Naive thymus-derived CD8-positive, alpha-beta T cell (primary cell): ENCODE data around the gene SYNCRIP. TPM values are rescaled to one million over a fixed set of nuclear protein-coding genes. Genes with fewer than 3 reads are reported as not detected.
"Not testable (repeated sequence)": the region's sequence is repeated elsewhere in the genome, so short reads cannot be mapped to it uniquely, and the experiment has no call there.

Experiments
- ATAC-seq, 2 donors: fragments of 150-1000 bp; cut with Tn5 transposase in 1 of 2; sonication (Bioruptor Pico), chemical (Tn5 transposase) in 1 of 2; 1 replicate in 1 of 2; 2 replicates in 1 of 2; pipeline ENCODE4 v1.10.0; 2021; ENCODE audit warnings: mild to moderate bottlenecking in 2 of 2, moderate library complexity in 2 of 2
- POLR2A ChIA-PET: fragments of 350-600 bp; sonication (Branson Sonifier 250); formaldehyde crosslinking; loops from one replicate; lab custom pipeline; 2021; ENCODE audit warnings: antibody characterized with exemption; lab: Charles Lee
- DNase-seq, 10 donors: peaks; one replicate each; pipeline versions ENCODE4 v3.0.0 to v3.0.0-alpha.2; 2020 to 2022
- H3K27ac Mint-ChIP-seq, 10 donors: one replicate each; pipeline ENCODE4 v1.8.0; 2020 to 2022; ENCODE audit warnings: mild to moderate bottlenecking in 10 of 10, mixed read lengths in 10 of 10, moderate library complexity in 4 of 10, inconsistent platforms in 1 of 10
- H3K27me3 Mint-ChIP-seq, 5 donors: one replicate each; pipeline ENCODE4 v1.8.0; 2021 to 2022; ENCODE audit warnings: mixed read lengths in 5 of 5
- H3K36me3 Mint-ChIP-seq, 3 donors: one replicate each; pipeline ENCODE4 v1.8.0; 2020 to 2022; ENCODE audit warnings: mixed read lengths in 3 of 3, mild to moderate bottlenecking in 2 of 3, inconsistent platforms in 1 of 3
- H3K4me1 Mint-ChIP-seq, 4 donors: one replicate each; pipeline ENCODE4 v1.8.0; 2021 to 2022; ENCODE audit warnings: mixed read lengths in 4 of 4
- H3K4me3 Mint-ChIP-seq, 10 donors: one replicate each; pipeline ENCODE4 v1.8.0; 2020 to 2022; ENCODE audit warnings: mild to moderate bottlenecking in 10 of 10, mixed read lengths in 10 of 10, moderate library complexity in 6 of 10, inconsistent platforms in 1 of 10
- H3K9me3 Mint-ChIP-seq, 9 donors: one replicate each; pipeline ENCODE4 v1.8.0; 2020 to 2022; ENCODE audit warnings: mixed read lengths in 9 of 9, mild to moderate bottlenecking in 3 of 9, inconsistent platforms in 1 of 9, moderate library complexity in 1 of 9
- polyA plus RNA-seq, 3 donors: library from polyadenylated mRNA; unstranded; fragments of 300-500 nt; fragmentation: Illumina TruSeq; gene quantifications; one replicate each; pipeline ENCODE4 v1.2.3, GENCODE V29; 2021
- total RNA-seq, 8 experiments: library from RNA in 2 of 8; stranded (reverse) in 2 of 8; gene quantifications; one replicate each; pipeline ENCODE4 v1.2.3 and lab custom pipeline; 2021 to 2026

SYNCRIP gene
- total RNA-seq (100 to 1,000 TPM in 1 of 2 experiments, 10 to 100 TPM in 1; 95.1 to 103 TPM), polyA plus RNA-seq (10 to 100 TPM; 68.6 to 80.9 (median 70.7) TPM), total RNA-seq (lab: John Stamatoyannopoulos, UW) (36.9 to 214 (median 90.9) reads per million in 6 experiments)

DNA sequence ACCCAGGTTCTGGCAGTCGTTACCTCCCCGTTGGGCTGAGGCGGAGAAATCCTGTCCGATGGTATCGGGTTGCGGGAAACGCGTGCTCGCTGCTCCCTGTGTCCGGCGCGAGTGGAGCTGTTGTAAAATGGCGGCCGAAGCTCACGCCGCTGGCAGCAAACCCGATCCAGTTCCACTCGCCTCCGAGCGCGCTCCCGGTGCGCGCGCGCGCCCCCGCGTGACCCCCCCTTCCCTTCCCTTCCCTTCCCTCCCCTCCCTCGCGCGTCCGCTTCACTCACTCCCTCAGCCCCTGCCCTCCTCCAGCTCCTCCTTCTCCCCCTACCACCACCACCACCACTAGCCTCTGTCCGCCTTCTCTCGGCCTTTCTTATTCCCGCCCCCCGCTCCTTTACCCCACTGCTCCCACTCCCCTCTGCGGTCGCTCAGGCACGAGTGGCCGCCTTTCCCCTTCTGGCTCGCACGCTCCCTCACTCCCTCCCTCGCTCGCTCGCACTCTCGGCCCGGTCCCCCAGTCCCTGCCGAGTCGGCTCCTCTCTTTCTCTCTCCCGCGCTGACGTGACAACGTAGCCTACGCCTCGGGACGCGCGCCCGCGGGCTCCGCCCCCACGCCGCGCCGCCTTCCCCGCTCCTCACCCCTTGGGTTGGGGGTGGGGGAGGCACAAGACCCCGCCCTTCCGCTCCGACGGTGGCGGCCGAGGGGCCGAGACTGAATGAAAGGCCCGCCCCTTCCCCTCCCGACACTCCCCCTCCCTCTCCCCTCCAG lies at the start of gene SYNCRIP:
Gene SYNCRIP, minus strand, starts transcription at position 113 of the 763 bp plus-strand sequence. CDS start 1,447 bp downstream, outside the sequence.
- DNase-seq (peak; percentile 97 to 99 (median 98)), ATAC-seq (peak; percentile 72 to 83)
- Mint-ChIP-seq H3K4me1 (peaks cover 28 to 49% (median 45%) of the 10 kb centered on the region in 4 donors), H3K27ac (peak within 1 kb of the TSS; percentile 93 to 100 (median 99)), H3K36me3 (peaks cover 4 to 38% (median 12%) of the 10 kb centered on the region in 3 donors), H3K9me3 (no peaks in the 10 kb centered on the region), H3K4me3 (peak within 1 kb of the TSS; percentile 91 to 100 (median 96)), H3K27me3 (no peaks in the 10 kb centered on the region)
- POLR2A ChIA-PET: interaction anchor here (0.7 to 9.4 kb wide), 18 partner anchors 9 to 1415 kb away, joined by 3 to 570 read pairs (median 6); partner anchors contain the start of genes CEP162, NT5E and SNX14

DNA sequence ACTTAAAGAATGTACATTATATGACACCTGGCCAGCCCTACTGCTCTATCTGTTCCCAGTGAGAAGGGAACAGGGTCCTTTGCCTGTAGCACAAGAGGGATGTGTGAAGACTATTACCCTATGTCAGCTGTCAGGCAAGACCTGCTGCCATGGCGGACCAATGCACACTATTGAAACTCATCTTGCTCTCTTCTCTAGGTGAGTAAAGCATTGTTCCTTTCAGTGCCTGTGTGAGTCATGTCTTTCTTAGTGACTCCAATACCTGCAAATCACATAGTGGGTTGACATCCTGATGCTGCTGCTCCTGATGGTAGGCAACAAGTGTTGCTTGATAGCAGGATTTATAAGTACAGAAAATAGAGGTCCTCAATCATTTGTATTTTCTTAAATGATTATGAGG lies 48.8 kb upstream of the SYNCRIP start:
- POLR2A ChIA-PET: no interaction called here
- H3K4me3 Mint-ChIP-seq: no peak overlapping the region
- ATAC-seq (no peak), DNase-seq (no peak)
- H3K9me3 Mint-ChIP-seq: peaks cover 0 to 11% (median 0%) of the 10 kb centered on the region in 9 donors
- no peak overlapping the region for H3K27ac Mint-ChIP-seq
- H3K27me3 Mint-ChIP-seq: peaks cover 0 to 2% (median 0%) of the 10 kb centered on the region in 5 donors
- H3K36me3 Mint-ChIP-seq: no peaks in the 10 kb centered on the region
- no peaks in the 10 kb centered on the region for H3K4me1 Mint-ChIP-seq

DNA sequence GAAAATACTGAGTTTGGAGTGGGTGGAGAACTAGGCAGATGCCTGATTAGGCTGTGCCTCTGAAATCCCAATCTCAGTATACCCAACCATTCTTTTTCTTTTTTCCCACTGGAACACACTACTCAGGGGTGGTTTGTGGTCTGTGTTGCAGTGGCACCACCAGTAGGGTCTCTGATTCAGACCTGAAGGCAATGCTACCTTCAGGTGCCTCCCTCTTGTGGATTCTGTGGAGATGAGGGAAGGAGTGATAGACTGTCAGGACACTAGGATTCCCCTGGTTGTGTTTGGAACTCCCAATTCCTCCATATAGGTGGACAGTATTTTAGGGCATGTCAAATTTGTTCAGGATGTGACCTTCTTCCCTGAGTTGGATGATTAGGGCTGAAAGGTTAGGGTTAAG lies 47.4 kb upstream of the SYNCRIP start:
- POLR2A ChIA-PET: no interaction called here
- no peaks in the 10 kb centered on the region for H3K36me3 Mint-ChIP-seq
- no peak for ATAC-seq
- no peak overlapping the region for H3K4me3 Mint-ChIP-seq
- no peaks in the 10 kb centered on the region for H3K4me1 Mint-ChIP-seq
- DNase-seq: no peak
- H3K9me3 Mint-ChIP-seq: no peaks in the 10 kb centered on the region
- H3K27ac Mint-ChIP-seq: no peak overlapping the region
- H3K27me3 Mint-ChIP-seq: peaks cover 0 to 2% (median 0%) of the 10 kb centered on the region in 5 donors

DNA sequence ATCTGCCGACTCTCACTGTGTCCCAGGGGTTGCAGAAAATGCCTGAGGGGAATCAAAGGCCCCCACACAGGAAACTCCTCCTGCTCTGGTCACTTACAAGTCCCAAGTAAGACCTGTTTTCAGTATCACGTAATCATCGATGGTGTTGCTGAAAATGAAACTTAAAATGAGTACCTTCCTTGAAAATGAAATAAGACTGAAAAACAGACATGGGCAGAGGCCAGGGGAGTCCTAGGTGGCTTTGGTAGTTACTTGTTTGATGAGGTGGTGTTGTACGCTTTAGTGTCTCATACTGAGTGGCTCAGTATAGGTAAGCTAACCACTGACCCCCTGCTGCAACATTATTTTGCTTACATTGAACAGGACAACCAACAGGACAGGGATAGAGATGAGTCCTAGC lies 43.0 kb upstream of the SYNCRIP start:
- Mint-ChIP-seq H3K27me3 (peaks cover 0 to 2% (median 0%) of the 10 kb centered on the region in 5 donors), H3K36me3 (no peaks in the 10 kb centered on the region), H3K27ac (no peak overlapping the region), H3K9me3 (peaks cover 0 to 3% (median 0%) of the 10 kb centered on the region in 9 donors), H3K4me3 (no peak overlapping the region), H3K4me1 (no peaks in the 10 kb centered on the region)
- POLR2A ChIA-PET: no interaction called here
- ATAC-seq (no peak), DNase-seq (no peak)

DNA sequence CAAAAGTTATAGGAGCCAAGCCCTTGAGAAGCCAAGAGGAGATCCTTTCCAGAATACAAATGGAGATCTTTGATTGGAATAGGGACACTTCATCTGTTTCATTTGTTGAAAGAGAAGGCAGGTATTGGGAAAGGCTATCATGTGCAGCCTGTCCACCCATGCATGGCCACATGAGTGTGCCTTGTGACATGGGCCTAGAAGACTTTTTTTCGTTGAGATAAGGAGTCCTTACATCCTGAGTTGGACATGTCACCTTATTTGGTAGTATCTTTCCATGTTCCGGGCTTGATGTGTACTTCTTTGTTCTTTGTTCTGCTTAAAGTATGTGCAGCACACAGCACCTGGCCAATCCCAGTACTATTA lies 42.1 kb upstream of the SYNCRIP start:
- Mint-ChIP-seq H3K36me3 (no peaks in the 10 kb centered on the region), H3K4me3 (no peak overlapping the region)

DNA sequence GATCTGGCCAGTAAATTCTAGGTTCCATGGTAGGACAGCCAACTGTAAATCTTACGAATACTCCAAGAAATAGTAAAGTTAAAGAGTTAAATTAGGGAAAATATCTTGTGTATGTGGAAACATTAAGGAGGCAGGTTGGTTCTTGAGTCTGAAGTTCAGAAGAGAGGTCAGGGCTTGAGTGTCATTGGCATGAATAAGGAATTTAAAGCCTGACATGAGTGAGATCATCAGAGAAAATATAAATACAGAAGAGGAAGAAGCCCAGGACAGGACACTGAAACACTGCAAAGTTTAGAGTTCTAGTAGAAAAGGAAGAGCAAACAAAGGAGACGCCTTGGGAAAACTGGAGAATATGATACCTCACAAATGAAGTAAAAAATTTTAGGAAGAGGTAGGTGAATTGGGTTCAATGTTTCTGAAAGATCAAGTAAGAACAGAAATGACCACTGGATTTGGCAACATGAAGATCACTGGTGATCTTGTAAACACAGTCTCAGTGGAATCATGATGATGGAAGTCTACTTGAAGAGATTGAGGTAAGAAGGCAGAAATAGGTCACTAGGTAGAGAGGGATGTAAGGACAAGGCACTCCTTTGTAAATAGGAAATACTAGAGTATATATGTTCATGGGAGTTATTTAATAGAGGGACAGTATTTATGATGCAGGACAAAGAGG lies 41.6 kb upstream of the SYNCRIP start:
- peaks cover 0 to 2% (median 0%) of the 10 kb centered on the region in 5 donors for H3K27me3 Mint-ChIP-seq

More for the DNA sequence above, 42.1 kb upstream of the SYNCRIP start:
- POLR2A ChIA-PET: no interaction called here
- Mint-ChIP-seq H3K27me3 (peaks cover 0 to 2% (median 0%) of the 10 kb centered on the region in 5 donors), H3K27ac (no peak overlapping the region), H3K9me3 (peaks cover 0 to 3% (median 0%) of the 10 kb centered on the region in 9 donors), H3K4me1 (peaks cover 0 to 5% (median 1%) of the 10 kb centered on the region in 4 donors)
- no peak for ATAC-seq
- DNase-seq: no peak

DNA sequence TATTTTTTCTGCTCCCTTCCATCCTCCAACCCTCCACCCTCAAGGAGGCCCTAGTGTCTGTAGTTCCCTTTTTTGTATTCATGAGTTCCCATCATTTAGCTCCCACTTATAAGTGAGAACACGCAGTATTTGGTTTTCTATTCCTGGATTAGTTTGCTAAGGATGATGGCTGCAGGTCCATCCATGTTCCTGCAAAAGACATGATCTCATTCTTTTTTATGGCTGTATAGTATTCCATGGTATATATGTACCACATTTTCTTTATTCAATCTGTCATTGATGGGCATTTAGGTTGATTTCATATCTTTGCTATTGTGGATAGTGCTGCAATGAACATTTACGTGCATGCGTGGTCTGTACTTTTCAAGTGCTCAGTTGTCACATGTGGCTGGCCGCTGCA lies 39.2 kb upstream of the SYNCRIP start:
- Mint-ChIP-seq H3K4me1 (peaks cover 6 to 17% (median 11%) of the 10 kb centered on the region in 4 donors), H3K27ac (peak overlapping the region in 1 of 10 donors; percentile 53), H3K36me3 (peaks cover 6 to 11% (median 8%) of the 10 kb centered on the region in 3 donors)
- POLR2A ChIA-PET: interaction anchor here (1.1 kb wide), 1 partner anchor 39 kb away, joined by 7 read pairs; the partner anchor contains the start of gene SYNCRIP
- not testable (repeated sequence) for ATAC-seq, H3K9me3 Mint-ChIP-seq, H3K4me3 Mint-ChIP-seq, H3K27me3 Mint-ChIP-seq, DNase-seq

More for the DNA sequence above, 41.6 kb upstream of the SYNCRIP start:
- no peak for DNase-seq
- H3K4me3 Mint-ChIP-seq: no peak overlapping the region
- no peak for ATAC-seq
- no peaks in the 10 kb centered on the region for H3K36me3 Mint-ChIP-seq
- POLR2A ChIA-PET: interaction anchor here (1.3 kb wide), 1 partner anchor 42 kb away, joined by 3 read pairs; the partner anchor contains the start of gene SYNCRIP
- H3K9me3 Mint-ChIP-seq: peaks cover 0 to 3% (median 0%) of the 10 kb centered on the region in 9 donors
- H3K27ac Mint-ChIP-seq: no peak overlapping the region
- H3K4me1 Mint-ChIP-seq: peaks cover 0 to 10% (median 5%) of the 10 kb centered on the region in 4 donors

DNA sequence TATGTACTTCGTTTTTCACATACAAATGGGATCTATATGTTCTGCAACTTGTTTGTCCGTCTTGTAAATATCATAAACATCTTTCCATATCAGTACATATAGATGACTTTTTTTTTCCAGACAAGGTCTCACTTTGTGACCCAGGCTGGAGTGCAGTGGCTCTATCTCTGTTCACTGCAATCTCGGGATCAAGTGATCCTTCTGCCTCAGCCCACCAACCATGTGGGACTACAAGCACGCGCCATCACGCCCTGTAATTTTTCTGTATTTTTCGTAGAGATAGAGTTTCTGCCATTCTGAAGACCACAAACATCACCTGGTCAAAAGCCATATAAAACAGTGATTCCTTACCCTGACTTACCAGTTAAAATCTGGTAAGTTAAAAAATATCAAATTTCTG lies 37.7 kb upstream of the SYNCRIP start:
- Mint-ChIP-seq H3K4me3 (peak overlapping the region in 3 of 10 donors; percentile 5 to 99 (median 9)), H3K27ac (peak overlapping the region in 1 of 10 donors; percentile 98), H3K36me3 (peaks cover 8 to 26% (median 12%) of the 10 kb centered on the region in 3 donors), H3K4me1 (peaks cover 18 to 32% (median 26%) of the 10 kb centered on the region in 4 donors), H3K27me3 (peaks cover 0 to 2% (median 0%) of the 10 kb centered on the region in 5 donors), H3K9me3 (peaks cover 0 to 3% (median 0%) of the 10 kb centered on the region in 9 donors)
- ATAC-seq (no peak), DNase-seq (no peak)
- POLR2A ChIA-PET: interaction anchor here (0.6 kb wide), 2 partner anchors 11 to 181 kb away, joined by 3 to 5 read pairs; no protein-coding TSS in a partner anchor

DNA sequence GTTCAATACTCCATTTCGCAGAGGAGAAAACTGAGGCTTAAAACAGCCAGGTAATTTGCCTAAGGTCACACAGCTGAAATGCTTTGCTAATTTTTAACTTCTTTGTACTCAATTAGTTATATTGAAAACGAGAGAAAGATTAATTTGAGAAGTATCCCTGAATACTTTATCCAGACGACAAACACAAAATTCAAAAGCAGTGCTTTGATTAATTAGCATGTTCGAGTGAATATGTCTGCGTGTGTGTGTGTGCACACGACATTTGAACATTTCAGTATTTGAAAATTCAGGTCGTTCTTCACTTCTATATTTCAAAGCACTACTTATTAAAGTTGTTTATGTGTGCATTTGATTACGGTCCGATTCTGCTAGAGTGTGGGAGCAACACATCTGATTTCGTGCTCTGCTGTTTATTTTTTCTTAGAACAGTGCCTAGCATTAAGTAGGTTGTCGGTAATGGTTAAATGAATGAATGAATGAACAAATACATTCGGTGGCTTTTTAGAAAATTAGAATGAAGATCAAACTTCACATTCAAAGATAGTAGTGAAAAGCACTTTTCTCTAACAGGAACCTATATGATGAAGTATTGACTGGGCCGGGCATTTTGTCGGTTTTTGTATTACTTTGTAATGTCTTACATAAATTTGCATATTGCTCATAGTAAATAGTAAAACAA lies 36.9 kb upstream of the SYNCRIP start:
- H3K27ac Mint-ChIP-seq: peak overlapping the region in 9 of 10 donors; percentile 14 to 100 (median 99)
- no peak for DNase-seq
- ATAC-seq: no peak
- peaks cover 8 to 34% (median 19%) of the 10 kb centered on the region in 3 donors for H3K36me3 Mint-ChIP-seq
- POLR2A ChIA-PET: interaction anchor here (0.6 to 5.8 kb wide), 18 partner anchors 10 to 1473 kb away, joined by 3 to 570 read pairs (median 7); partner anchors contain the start of genes NT5E, SNX14 and SYNCRIP
- H3K9me3 Mint-ChIP-seq: peaks cover 0 to 3% (median 0%) of the 10 kb centered on the region in 9 donors
- peaks cover 0 to 2% (median 0%) of the 10 kb centered on the region in 5 donors for H3K27me3 Mint-ChIP-seq
- H3K4me3 Mint-ChIP-seq: peak overlapping the region; percentile 94 to 99 (median 98)
- peaks cover 20 to 40% (median 34%) of the 10 kb centered on the region in 4 donors for H3K4me1 Mint-ChIP-seq

DNA sequence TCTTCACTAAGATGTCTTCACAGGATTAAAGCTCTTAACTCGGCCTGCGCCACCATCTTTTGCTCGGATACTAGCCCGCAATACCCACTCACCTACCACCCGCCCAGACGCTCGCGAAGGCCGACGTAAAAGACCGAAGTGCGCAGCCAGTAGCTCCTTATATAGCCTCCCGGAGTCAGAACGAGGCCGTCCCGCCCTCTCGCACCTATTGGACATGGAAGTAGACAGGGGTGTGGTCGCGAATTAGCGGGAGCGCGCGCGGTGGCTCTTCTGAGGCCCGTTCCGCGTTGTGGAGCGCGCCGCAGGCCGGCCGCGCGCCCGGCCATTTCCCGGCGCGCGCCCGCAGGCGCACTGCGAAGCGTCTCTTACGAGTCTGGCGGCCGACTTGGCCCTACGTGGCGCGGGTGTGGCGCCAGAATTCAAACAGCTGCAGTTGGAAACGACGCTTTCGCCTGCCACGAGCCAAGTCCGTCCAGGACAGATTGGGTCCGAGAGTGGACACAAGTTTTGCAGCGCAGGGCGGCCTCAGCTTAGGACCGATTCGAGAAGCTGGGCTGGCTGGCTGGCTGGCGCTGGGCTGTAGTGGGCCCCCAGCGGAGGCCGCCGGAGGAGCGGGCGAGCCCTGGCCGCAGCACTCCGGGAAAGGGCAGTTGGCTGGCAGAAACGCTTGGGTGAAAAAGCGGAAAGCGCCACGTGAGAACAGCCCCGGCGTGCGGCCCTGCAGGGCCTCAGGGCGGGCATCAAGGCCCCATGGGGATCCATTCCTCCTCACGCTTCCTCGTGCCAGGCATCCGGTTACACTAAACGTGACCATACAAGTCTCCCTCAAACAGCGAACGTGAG lies 36.1 kb upstream of the SYNCRIP start:
- DNase-seq: peak; percentile 95 to 99 (median 98)
- peaks cover 0 to 3% (median 0%) of the 10 kb centered on the region in 9 donors for H3K9me3 Mint-ChIP-seq
- H3K4me3 Mint-ChIP-seq: peak overlapping the region; percentile 94 to 99 (median 98)
- peaks cover 8 to 41% (median 20%) of the 10 kb centered on the region in 3 donors for H3K36me3 Mint-ChIP-seq
- peak; percentile 81 to 88 for ATAC-seq
- peaks cover 0 to 2% (median 0%) of the 10 kb centered on the region in 5 donors for H3K27me3 Mint-ChIP-seq
- H3K4me1 Mint-ChIP-seq: peaks cover 26 to 48% (median 42%) of the 10 kb centered on the region in 4 donors
- POLR2A ChIA-PET: interaction anchor here (0.6 to 5.8 kb wide), 28 partner anchors 9 to 1474 kb away, joined by 3 to 570 read pairs (median 5); partner anchors contain the start of genes CEP162, NT5E, SNX14 and SYNCRIP
- peak overlapping the region; percentile 97 to 100 (median 99) for H3K27ac Mint-ChIP-seq
